AG09309 (cell line): Measurements from ENCODE around the gene RAB3C.
A peak's percentile ranks its signal among the peaks of the same experiment; 100 is the strongest.
"Not testable (repeated sequence)": the region's sequence is repeated elsewhere in the genome, so short reads cannot be mapped to it uniquely, and the experiment has no call there.

Experiments
- DNase-seq: peaks from one replicate; pipeline ENCODE4 v3.0.0-alpha.2; 2010; ENCODE audit warnings: low read depth
- H3K4me3 ChIP-seq: 2 replicates; pipeline ENCODE4 v1.5.1; 2011; ENCODE audit warnings: mild to moderate bottlenecking, low read depth, low read length, moderate library complexity; ENCODE audit not compliant: control insufficient read depth
- CTCF ChIP-seq: IDR thresholded peaks from 2 replicates; pipeline ENCODE4 v1.5.1; 2011; ENCODE audit warnings: mild to moderate bottlenecking, low read depth, low read length, inconsistent platforms; ENCODE audit not compliant: insufficient read depth, control insufficient read depth; ENCODE audit errors: missing control alignments

RAB3C gene

GRCh38 chr5:58579781-58580180 is 3.1 kb upstream of the RAB3C start:
- no peak for DNase-seq
- no peak for TF ChIP-seq CTCF
- H3K4me3 ChIP-seq = no peak overlapping the region

- peak overlapping the region; percentile 40 for H3K4me3 ChIP-seq
- no peak for DNase-seq
- no peak for TF ChIP-seq CTCF
Measured at GRCh38 chr5:58582019-58582802, 664 bp upstream of the RAB3C start.

GRCh38 chr5:58595952-58596351 is 13.1 kb downstream of the RAB3C start:
- no peak for DNase-seq
- TF ChIP-seq CTCF = no peak
- no peak overlapping the region for H3K4me3 ChIP-seq

GRCh38 chr5:58598440-58598839 is 15.6 kb downstream of the RAB3C start:
- DNase-seq = no peak
- TF ChIP-seq CTCF = no peak
- H3K4me3 ChIP-seq = no peak overlapping the region

- no peak for TF ChIP-seq CTCF
- DNase-seq = no peak
- no peak overlapping the region for H3K4me3 ChIP-seq
Measured at GRCh38 chr5:58599217-58599616, 16.3 kb downstream of the RAB3C start.

- not testable (repeated sequence) for H3K4me3 ChIP-seq, DNase-seq
Measured at GRCh38 chr5:58600613-58601012, 17.7 kb downstream of the RAB3C start.

GRCh38 chr5:58602889-58603288 is 20.0 kb downstream of the RAB3C start:
- not testable (repeated sequence) for DNase-seq, H3K4me3 ChIP-seq

GRCh38 chr5:58606064-58606463 is 23.2 kb downstream of the RAB3C start:
- TF ChIP-seq CTCF = no peak
- no peak for DNase-seq
- no peak overlapping the region for H3K4me3 ChIP-seq
